Panc1 (cell line): ENCODE results near the gene ZC3H7B. TPM values are rescaled to one million over a fixed set of nuclear protein-coding genes. Genes with fewer than 3 reads are reported as not detected.
"Not testable (repeated sequence)": the region's sequence is repeated elsewhere in the genome, so short reads cannot be mapped to it uniquely, and the experiment has no call there.

ENCODE experiments used
- ATAC-seq: fragments of 200-7000 bp; cut with Tn5 transposase; 2 replicates; pipeline ENCODE4 v1.9.1; 2020; ENCODE audit warnings: mild to moderate bottlenecking, moderate library complexity
- BruUV-seq: library from RNA; stranded (reverse); fragments of 400-500 nt; replicated peaks from 2 replicates; lab custom pipeline; 2021; lab: Mats Ljungman, UMichigan
- CTCF ChIA-PET: fragments of 300-600 bp; sonication (Branson Sonifier 250); formaldehyde crosslinking; loops from one replicate; lab custom pipeline; 2022; ENCODE audit warnings: antibody characterized with exemption; lab: Charles Lee
- POLR2A ChIA-PET: fragments of 300-600 bp; sonication (Branson Sonifier 250); formaldehyde crosslinking; loops from one replicate; lab custom pipeline; 2022; ENCODE audit warnings: antibody characterized with exemption; lab: Charles Lee
- DNase-seq: peaks from one replicate; pipeline ENCODE4 v3.0.0-alpha.2; 2010; ENCODE audit warnings: low read depth, low spot score
- H3K27ac ChIP-seq: 2 replicates; pipeline ENCODE4 v1.5.1; 2011; ENCODE audit warnings: mild to moderate bottlenecking, low read length, inconsistent platforms
- H3K27me3 ChIP-seq: fragments of 200-500 bp; sonication (Bioruptor generic); 2 replicates; pipeline ENCODE4 v1.6.0; 2014; ENCODE audit warnings: low read length, inconsistent platforms; ENCODE audit not compliant: control insufficient read depth, insufficient read depth
- H3K36me3 ChIP-seq: fragments of 200-500 bp; sonication (Bioruptor generic); 2 replicates; pipeline ENCODE4 v1.5.1; 2014; ENCODE audit warnings: inconsistent platforms, mild to moderate bottlenecking, low read length, moderate library complexity; ENCODE audit not compliant: control insufficient read depth, insufficient read depth
- H3K4me1 ChIP-seq: 2 replicates; pipeline ENCODE4 v1.5.1; 2011; ENCODE audit warnings: inconsistent platforms, mild to moderate bottlenecking, low read length, moderate library complexity; ENCODE audit not compliant: control insufficient read depth, insufficient read depth
- H3K4me3 ChIP-seq, 2 experiments: 2 replicates each; pipeline ENCODE4 v1.5.1; 2011 to 2012; ENCODE audit warnings: low read depth in 2 of 2, low read length in 2 of 2, mild to moderate bottlenecking in 2 of 2, inconsistent platforms in 1 of 2, moderate library complexity in 1 of 2
- H3K9me3 ChIP-seq: fragments of 200-500 bp; sonication (Bioruptor generic); 2 replicates; pipeline ENCODE4 v1.5.1; 2014; ENCODE audit warnings: low read depth, mild to moderate bottlenecking, inconsistent platforms, low read length, moderate library complexity; ENCODE audit not compliant: control insufficient read depth, insufficient read depth
- CTCF ChIP-seq: fragments of 450-650 bp; IDR thresholded peaks from 2 replicates; pipeline ENCODE4 v1.5.1; 2017; ENCODE audit warnings: mild to moderate bottlenecking
- POLR2AphosphoS5 ChIP-seq: IDR thresholded peaks from 2 replicates; pipeline ENCODE4 v1.6.1; 2012; ENCODE audit warnings: mild to moderate bottlenecking, low read depth, low read length, moderate library complexity
- SIN3A ChIP-seq: IDR thresholded peaks from 2 replicates; pipeline ENCODE4 v1.6.1; 2012; ENCODE audit warnings: low read depth, mild to moderate bottlenecking, low read length, moderate library complexity, borderline replicate concordance; ENCODE audit not compliant: insufficient read depth
- TCF7L2 ChIP-seq: IDR thresholded peaks from 2 replicates; pipeline ENCODE4 v1.6.1; 2011; ENCODE audit warnings: mild to moderate bottlenecking, low read depth, low read length, inconsistent platforms
- in situ Hi-C: cut with HindIII; loops from 2 replicates; pipeline ENCODE4 v1.10.0; 2016; ENCODE audit warnings: low sequenced_read_pairs, low pct_unique_long_range_greater_than_20kb
- intact Hi-C: fragments of 100-400 bp; cut with micrococcal nuclease; formaldehyde crosslinking; loops from one replicate; pipeline ENCODE4 v1.10.0; 2022; ENCODE audit not compliant: unreplicated experiment
- total RNA-seq: library from RNA; stranded (reverse); gene quantifications from one replicate; pipeline ENCODE4 v1.2.1, GENCODE V29; 2021; ENCODE audit not compliant: unreplicated experiment
- TF ChIP-seq, protein P1 (sequence below), 2 experiments: IDR thresholded peaks; 2 replicates each; pipeline ENCODE4 v1.6.1; 2011 to 2012; ENCODE audit warnings: low read depth in 2 of 2, control low read depth in 1 of 2, low read length in 1 of 2, mild to moderate bottlenecking in 1 of 2, moderate library complexity in 1 of 2; ENCODE audit not compliant: insufficient read depth in 1 of 2

The ZC3H7B gene
- total RNA-seq, 1 experiment from 2014 or later, result 62.0 TPM

DNA sequence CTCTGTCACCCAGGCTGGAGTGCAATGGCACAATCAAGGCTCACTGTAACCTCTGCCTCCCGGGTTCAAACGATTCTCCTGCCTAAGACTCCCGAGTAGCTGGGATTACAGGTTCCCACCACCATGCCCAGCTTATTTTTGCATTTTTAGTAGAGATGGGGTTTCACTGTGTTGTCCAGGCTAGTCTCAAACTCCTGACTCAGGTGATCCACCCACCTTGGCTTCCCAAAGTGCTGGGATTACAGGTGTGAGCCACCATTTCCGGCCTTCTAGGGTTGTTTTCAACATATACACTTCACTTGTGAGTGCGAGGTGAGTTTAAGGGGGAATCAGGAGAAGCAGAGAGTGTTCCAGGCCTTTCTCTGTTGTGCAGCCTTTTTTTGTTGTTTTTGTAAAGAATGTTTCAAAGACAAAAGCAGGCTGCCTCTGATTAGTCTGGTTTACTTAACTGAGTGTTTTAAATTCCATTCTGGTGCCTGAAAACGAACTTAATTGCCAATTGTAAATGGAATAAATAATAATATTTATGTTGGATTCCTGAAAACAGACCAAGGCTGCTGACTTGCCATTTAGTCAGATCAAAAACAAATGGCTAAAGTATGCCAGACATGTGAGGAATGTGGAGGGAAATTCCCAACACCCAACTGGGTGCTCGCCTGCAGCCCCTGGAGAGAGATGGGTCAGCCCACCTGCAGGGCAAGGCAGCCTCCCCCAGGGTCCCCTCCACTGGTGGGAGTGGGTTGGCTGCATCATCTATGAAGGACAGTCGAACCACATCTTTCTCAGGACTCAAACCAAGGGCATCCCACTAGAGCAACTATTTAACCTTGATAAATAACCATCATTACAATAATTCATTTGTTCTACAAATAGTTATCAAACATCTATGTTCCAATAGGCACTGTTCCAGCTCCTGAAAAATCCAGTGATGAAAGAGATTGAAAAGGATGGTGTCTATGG is 10.8 kb upstream of the ZC3H7B start:
- ATAC-seq, result peak; percentile 61
- ChIA-PET POLR2A (interaction anchor here (0.6 to 0.7 kb wide), 2 partner anchors 31 to 91 kb away, joined by 4 to 7 read pairs; partner anchors contain the start of gene TEF), CTCF (interaction anchor here (0.7 kb wide), 1 partner anchor 8 kb away, joined by 4 read pairs; no protein-coding TSS in a partner anchor)
- in situ Hi-C loops, result no loop called here
- intact Hi-C loops, result no loop called here
- no TSS peak for BruUV-seq
- H3K27ac ChIP-seq, result peak overlapping the region; percentile 95
- TF ChIP-seq TCF7L2 (peak; percentile 67), CTCF (no peak), POLR2AphosphoS5 (peak; percentile 59; the same call in 1 of the 2 replicates), SIN3A (0 out of 2 replicates have a peak, but pooled peaks have one; percentile 30)
- TF ChIP-seq, protein P1, sequence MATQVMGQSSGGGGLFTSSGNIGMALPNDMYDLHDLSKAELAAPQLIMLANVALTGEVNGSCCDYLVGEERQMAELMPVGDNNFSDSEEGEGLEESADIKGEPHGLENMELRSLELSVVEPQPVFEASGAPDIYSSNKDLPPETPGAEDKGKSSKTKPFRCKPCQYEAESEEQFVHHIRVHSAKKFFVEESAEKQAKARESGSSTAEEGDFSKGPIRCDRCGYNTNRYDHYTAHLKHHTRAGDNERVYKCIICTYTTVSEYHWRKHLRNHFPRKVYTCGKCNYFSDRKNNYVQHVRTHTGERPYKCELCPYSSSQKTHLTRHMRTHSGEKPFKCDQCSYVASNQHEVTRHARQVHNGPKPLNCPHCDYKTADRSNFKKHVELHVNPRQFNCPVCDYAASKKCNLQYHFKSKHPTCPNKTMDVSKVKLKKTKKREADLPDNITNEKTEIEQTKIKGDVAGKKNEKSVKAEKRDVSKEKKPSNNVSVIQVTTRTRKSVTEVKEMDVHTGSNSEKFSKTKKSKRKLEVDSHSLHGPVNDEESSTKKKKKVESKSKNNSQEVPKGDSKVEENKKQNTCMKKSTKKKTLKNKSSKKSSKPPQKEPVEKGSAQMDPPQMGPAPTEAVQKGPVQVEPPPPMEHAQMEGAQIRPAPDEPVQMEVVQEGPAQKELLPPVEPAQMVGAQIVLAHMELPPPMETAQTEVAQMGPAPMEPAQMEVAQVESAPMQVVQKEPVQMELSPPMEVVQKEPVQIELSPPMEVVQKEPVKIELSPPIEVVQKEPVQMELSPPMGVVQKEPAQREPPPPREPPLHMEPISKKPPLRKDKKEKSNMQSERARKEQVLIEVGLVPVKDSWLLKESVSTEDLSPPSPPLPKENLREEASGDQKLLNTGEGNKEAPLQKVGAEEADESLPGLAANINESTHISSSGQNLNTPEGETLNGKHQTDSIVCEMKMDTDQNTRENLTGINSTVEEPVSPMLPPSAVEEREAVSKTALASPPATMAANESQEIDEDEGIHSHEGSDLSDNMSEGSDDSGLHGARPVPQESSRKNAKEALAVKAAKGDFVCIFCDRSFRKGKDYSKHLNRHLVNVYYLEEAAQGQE (IDR thresholded peaks at IDR 0.05; ENCODE audit: insufficient read depth in 1 of 2, low read depth in 2 of 2, low read length in 1 of 2), result no peak
- peak; percentile 72 for DNase-seq
- no peaks in the 10 kb centered on the region for H3K27me3 ChIP-seq
- H3K36me3 ChIP-seq, result no peaks in the 10 kb centered on the region; the same call in 1 of the 2 replicates
- H3K4me1 ChIP-seq, result peaks cover 38% of the 10 kb centered on the region
- H3K9me3 ChIP-seq, result no peaks in the 10 kb centered on the region
- H3K4me3 ChIP-seq, result no peak overlapping the region

DNA sequence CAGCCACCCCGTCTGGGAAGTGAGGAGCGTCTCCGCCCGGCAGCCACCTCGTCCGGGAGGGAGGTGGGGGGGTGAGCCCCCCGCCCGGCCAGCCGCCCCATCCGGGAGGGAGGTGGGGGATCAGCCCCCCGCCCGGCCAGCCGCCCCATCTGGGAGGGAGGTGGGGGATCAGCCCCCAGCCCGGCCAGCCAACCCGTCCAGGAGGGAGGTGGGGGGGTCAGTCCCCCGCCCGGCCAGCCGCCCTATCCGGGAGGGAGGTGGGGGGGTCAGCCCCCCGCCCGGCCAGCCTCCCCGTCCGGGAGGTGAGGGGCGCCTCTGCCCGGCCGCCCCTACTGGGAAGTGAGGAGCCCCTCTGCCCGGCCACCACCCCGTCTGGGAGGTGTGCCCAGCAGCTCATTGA is 6.5 kb upstream of the ZC3H7B start:
- in situ Hi-C loops, H3K27me3 ChIP-seq, H3K9me3 ChIP-seq, BruUV-seq, intact Hi-C loops, DNase-seq, H3K27ac ChIP-seq, ATAC-seq, POLR2A ChIA-PET, H3K4me3 ChIP-seq, H3K36me3 ChIP-seq, CTCF ChIA-PET: not testable (repeated sequence)
- peaks cover 13% of the 10 kb centered on the region for H3K4me1 ChIP-seq
